A549 (cell line): ENCODE measurements around the gene USP32.
"Not testable (repeated sequence)": the region's sequence is repeated elsewhere in the genome, so short reads cannot be mapped to it uniquely, and the experiment has no call there.

Source experiments
- BCL3 ChIP-seq: fragments of >200 bp; sonication (Bioruptor Twin); formaldehyde crosslinking; IDR thresholded peaks from 3 replicates; pipeline ENCODE4 v1.6.1; 2016
- CEBPB ChIP-seq, 2 experiments: fragments of >200 bp in 1 of 2; sonication (Bioruptor Twin) in 1 of 2; formaldehyde crosslinking in 1 of 2; IDR thresholded peaks; 2 replicates each; pipeline ENCODE4 v1.6.1; 2012 to 2016
- CHD2 ChIP-seq: fragments of 150-350 bp; IDR thresholded peaks from 2 replicates; pipeline ENCODE4 v1.6.1; 2014; ENCODE audit warnings: low read length; ENCODE audit not compliant: partially characterized antibody
- CHD4 ChIP-seq: fragments of 200-600 bp; sonication (generic); IDR thresholded peaks from 2 replicates; pipeline ENCODE4 v1.6.1; 2016; ENCODE audit warnings: antibody characterized with exemption, mild to moderate bottlenecking, borderline replicate concordance
- CTCF ChIP-seq: fragments of >200 bp; sonication (Bioruptor Twin); formaldehyde crosslinking; IDR thresholded peaks from 3 replicates; pipeline ENCODE4 v1.5.1; 2016
- ELK1 ChIP-seq: fragments of 150-350 bp; IDR thresholded peaks from 2 replicates; pipeline ENCODE4 v1.6.1; 2014; ENCODE audit warnings: low read depth, mild to moderate bottlenecking, low read length
- EP300 ChIP-seq, 2 experiments: fragments of >200 bp; sonication (Bioruptor Twin); formaldehyde crosslinking; IDR thresholded peaks; 2 replicates in 1 of 2; 3 replicates in 1 of 2; pipeline ENCODE4 v1.6.1; 2016 to 2017
- NPAS2 ChIP-seq: fragments of 250-450 bp; sonication (Bioruptor Pico); IDR thresholded peaks from 2 replicates; pipeline ENCODE4 v1.8.0; 2022; ENCODE audit warnings: mild to moderate bottlenecking, moderate library complexity, borderline replicate concordance
- POLR2A ChIP-seq: IDR thresholded peaks from 2 replicates; pipeline ENCODE4 v1.6.1; 2012; ENCODE audit warnings: mild to moderate bottlenecking, low read length
- RAD21 ChIP-seq, 2 experiments: fragments of >200 bp in 1 of 2; sonication (Bioruptor Twin) in 1 of 2; formaldehyde crosslinking in 1 of 2; IDR thresholded peaks in 1 of 2; conservative IDR thresholded peaks in 1 of 2; 2 replicates in 1 of 2; 3 replicates in 1 of 2; pipeline ENCODE4 v1.6.1; 2012 to 2018; ENCODE audit warnings: inconsistent platforms in 1 of 2
- SMC3 ChIP-seq: fragments of >200 bp; sonication (Bioruptor Twin); formaldehyde crosslinking; IDR thresholded peaks from 3 replicates; pipeline ENCODE4 v1.6.1; 2018; ENCODE audit warnings: inconsistent platforms
- SREBF2 ChIP-seq: fragments of 450-650 bp; IDR thresholded peaks from 2 replicates; pipeline ENCODE4 v1.6.1; 2014; ENCODE audit warnings: mild to moderate bottlenecking, moderate library complexity
- TP53 ChIP-seq: fragments of 250-450 bp; sonication (Bioruptor Pico); IDR thresholded peaks from 2 replicates; pipeline ENCODE4 v1.5.0; 2021; ENCODE audit warnings: mild to moderate bottlenecking, moderate library complexity

GRCh38 chr17:60174767-60175166 lies 217.2 kb downstream of the USP32 start:
- TF ChIP-seq CTCF (peak; percentile 22; the same call in 1 of the 3 replicates), RAD21 (conservative IDR thresholded peaks at IDR 0.05 in 1 of 2, IDR thresholded peaks at IDR 0.05 in 1 of 2) (peak in 1 of 2 experiments; percentile 43; a peak in 2 of 5 replicates)
- TF ChIP-seq ELK1; CEBPB (IDR thresholded peaks at IDR 0.05); CHD4; POLR2A; BCL3; EP300 (IDR thresholded peaks at IDR 0.05); TP53; SMC3; NPAS2 (CRISPR knock-in tag); SREBF2; CHD2: not testable (repeated sequence)
